ENCODE results near the gene CHRNB2.

GRCh38 chr1:154527192-154527591 lies 40.4 kb upstream of the CHRNB2 start:
- no peak for TF ChIP-seq POLR2AphosphoS5 (IDR thresholded peaks at IDR 0.05)
- no peak for TF ChIP-seq POLR2A (IDR thresholded peaks at IDR 0.05)

Data from prostate gland (tissue), 1 donor.